NCI-H2107 treated with DMSO at 0.1 percent for 48 hours (cell line): Measurements from ENCODE around the gene ITGAD.
"Not testable (repeated sequence)": the region's sequence is repeated elsewhere in the genome, so short reads cannot be mapped to it uniquely, and the experiment has no call there.

Experiments used
- DNase-seq: peaks from one replicate; lab custom pipeline; 2025; ENCODE audit not compliant: unreplicated experiment; lab: John Stamatoyannopoulos, UW

The ITGAD gene

DNA sequence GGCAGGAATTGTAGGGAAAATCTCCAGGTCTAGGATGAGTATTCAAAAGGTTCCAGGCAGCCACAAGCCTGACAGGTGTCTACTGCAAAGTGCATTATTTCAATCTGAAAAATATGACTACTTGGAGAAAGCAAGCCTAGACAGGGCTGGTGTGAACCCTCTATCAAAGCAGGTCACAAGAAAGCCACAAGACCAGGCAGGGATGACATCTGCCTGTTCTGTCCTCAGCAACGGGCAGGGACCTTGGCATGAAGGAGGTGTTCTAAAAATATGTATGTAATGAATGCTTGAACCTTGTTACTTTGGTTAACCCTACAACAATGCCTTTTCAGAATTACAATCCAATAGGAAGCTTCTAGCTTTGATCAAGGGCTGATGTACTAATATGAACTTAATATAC lies 36.2 kb downstream of the ITGAD start:
- DNase-seq: no peak

DNA sequence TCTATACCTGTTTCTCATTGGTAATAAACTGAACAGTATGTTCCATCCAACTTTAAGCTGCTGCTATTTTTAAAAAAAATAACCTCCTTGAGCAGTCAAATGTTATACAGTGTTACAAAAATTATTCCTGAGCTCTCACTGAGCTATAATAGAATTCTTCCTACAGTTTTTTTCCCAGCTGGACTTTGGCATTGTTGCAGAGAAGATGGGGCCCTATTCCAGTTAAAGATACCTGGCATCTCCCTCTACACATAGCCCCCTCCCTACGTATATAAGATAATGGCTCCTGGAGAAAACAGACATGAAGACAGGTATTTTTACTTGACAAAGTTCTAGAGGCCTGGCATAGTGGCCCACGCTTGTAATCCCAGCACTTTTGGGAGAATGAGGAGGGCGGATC lies 36.7 kb downstream of the ITGAD start:
- no peak for DNase-seq

DNA sequence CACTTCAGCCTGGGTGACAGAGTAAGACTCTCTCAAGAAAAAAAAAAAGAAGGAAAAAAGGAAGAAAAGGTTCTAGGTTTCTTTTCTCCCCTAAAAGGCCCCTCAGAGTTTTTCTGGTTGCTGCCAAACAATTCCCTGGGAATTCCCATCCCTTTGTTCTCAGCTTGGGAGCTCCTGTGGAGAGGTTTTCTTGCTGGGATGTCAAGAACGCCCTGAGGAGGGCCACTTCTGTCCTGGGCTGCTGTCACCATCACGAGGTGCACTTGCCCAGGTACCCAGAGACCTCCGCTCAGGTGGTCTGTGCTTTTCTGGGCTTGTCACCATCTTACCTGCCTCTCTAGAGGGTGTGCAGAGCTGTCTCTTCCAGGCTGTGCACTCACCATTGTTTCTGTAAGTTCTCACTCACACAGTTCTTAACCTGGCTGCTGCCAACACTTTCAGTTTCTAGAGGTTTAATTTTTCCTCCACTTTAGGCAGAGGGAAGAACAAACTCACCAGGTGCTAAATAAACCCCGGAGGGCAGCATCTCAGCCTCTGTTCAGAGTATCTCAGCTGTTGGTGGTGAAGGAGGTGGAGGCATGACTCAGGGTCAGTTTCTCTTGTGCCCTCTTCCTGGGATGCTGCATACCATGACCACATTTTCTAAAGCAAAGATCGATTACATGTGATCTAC lies 37.4 kb downstream of the ITGAD start:
- DNase-seq: no peak

DNA sequence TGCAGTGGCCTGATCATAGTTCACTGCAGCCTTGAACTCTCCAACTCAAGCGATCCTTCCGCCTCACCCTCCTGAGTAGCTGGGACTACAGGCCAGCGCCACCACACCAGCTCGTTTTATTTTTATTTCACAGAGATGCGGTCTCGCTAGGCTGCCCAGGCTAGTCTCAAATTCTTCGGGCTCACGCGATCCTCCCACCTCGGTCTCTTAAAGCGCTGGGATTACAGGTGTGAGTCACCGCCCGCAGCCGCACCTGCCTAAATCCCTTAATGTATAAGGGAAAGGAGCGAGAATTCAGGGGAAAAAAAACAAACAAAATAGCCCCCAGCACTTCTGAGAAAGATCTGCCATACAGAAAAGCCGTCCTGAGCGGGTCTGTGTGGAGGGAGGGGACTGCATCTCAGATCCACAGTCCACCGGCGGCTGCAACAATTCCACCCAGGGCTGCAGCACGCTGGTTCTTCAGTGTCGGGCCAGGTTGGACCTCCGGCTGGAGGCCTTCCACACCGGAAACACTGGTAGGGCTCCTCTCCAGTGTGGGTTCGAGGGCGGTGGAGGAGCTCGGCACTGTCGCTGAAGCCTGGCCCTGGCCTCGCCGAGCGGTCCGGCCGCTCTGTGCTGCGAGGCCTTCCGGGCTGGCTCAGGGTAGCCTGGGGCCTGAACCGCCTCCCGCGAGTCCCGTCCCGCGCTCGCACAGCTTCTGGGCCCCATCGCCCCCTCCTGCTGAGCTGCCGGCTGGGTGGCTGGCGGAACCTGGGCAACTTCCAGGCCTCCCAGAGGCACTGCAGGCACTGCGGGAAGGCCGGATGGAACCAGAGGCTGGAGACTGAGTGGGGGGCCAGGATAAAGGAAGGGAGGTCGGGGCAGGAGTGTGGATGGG lies 42.4 kb downstream of the ITGAD start:
- no peak for DNase-seq

DNA sequence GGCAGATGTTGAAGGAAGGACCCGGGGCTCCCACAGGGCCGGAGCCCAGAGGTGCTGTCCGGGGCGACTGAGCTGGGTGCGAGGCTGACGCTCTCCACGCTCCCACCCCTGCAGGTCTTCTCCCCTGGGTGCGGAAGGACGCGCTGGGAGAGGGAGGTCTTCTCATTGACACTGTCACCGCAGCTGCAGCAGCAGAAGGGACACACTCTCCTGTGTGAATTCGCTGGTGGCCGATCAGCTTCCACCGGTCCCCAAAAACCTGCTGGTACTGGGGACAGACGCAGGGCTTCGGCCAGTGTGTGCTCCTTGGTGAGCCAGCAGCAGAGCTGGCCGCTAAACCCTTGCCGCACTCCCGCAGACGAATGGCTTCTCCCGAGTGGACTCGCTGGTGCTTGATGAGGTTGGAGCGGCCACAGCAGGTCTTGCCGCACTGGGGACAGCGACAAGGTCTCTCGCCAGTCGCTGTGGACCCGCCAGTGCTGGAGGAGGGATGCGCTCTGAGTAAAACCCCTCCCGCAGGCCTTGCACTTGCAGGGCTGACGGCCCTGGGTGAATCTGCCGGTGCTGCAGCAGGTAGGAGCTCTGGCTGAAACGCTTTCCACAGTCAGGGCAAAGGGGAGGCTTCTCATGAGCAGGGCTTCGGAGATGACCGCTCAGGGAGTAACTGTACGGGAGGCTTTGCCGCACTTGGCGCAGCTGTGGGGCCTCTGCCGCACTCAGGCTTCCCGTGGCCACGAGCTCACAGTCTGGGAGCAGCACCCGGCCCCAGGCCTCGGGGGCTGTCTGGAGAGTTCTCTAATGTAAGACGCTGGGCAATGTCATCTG lies 43.3 kb downstream of the ITGAD start:
- no peak for DNase-seq

DNA sequence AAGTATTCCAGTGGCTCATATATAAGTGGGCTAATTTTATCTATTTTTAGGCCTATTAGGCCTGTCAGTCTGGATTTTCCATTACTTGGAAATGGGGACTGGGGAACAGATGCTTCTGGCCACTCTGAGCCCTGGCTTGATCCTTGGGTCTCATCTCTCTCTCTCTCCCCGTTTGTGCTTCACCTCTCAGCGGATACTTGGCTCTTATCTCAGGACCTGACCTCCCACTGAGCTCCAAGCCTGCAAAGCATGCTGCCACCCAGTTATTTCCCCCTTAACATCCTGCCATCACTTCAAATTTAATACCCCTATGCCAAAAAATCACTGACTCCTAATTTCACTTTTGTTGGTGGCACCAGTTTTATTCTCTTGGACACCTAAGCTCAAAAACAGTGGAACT lies 45.3 kb downstream of the ITGAD start:
- no peak for DNase-seq

DNA sequence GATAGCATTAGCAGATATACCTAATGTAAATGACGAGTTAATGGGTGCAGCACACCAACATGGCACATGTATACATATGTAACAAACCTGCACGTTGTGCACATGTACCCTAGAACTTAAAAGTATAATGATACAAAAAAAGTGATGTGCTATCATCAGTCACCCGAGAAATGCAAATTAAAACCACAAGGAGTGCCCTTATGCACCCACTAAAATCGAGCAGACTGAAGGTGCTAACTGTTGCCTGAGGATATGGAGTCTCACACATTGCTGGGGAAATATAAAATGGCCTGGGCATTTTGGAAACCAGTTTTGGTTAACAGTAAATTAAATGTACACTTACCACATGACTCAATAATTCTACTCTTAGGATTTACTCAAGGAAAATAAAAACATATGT lies 45.9 kb downstream of the ITGAD start:
- not testable (repeated sequence) for DNase-seq

DNA sequence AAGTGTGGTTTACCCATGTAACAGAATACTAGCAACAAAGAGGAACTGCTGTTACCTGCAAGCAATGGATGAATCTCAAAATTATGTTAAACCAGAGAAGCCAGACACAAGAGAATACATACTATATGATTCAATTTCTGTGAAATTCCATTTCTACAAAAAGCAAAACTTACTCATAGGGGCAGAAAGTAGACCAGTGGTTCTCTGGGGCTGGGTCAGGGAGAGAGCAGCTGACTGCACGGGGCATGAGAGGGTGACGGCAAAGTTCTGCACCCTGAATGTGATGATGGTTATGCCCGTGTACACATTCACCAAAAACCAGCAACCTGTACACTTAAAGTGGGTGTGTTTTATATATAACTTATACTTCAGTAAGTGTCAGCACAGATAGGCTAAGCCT lies 46.4 kb downstream of the ITGAD start:
- DNase-seq: no peak

DNA sequence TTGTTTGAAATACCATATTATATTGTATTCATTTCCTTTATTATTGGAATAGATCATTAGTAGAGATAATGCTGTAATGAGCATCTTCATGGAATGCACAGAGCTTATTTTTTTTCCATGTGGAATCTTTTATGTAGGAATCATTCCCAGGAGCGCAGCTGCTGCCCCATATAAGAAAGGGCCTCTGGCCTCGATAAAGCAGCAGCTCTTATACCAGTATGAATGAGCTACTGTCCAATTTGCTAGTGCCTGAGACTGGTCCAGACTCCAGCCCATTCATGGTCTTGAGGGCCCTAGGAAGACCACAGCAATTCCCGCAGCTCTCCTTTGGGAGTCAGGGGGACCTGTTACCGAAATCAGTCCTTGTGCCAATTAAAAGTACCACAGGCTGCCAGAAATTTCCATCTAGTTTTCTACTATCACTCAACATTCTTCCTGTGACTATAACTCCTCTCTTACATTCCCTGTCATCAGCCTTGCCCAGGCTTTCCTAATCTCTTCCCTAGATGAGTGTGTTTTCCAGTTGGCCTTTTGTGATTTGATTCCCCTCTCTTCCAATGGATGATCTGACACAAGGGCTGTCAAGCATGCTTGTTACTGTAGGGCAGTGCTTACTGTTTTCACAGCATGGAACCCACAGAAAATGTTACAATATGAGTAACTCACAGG lies 47.5 kb downstream of the ITGAD start:
- no peak for DNase-seq

DNA sequence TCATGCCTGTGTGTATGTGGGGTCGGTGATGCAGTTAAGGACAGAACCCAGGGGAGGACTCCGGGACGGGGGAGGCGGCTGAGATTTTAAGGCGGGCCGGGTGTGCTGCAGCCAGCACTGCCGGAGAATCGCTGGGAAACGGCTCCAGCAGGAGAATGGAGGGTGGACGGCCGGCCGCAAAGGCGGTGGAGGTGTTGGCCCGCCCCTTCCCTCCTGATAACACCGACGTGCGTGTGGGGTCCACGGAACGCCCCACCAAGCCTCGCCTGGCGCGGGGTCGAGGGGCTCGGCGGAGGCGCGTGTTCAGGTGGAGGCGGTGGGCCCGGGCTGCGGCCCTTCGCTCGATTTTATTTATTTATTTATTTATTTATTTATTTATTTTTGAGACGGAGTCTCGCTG lies 48.8 kb downstream of the ITGAD start:
- no peak for DNase-seq

DNA sequence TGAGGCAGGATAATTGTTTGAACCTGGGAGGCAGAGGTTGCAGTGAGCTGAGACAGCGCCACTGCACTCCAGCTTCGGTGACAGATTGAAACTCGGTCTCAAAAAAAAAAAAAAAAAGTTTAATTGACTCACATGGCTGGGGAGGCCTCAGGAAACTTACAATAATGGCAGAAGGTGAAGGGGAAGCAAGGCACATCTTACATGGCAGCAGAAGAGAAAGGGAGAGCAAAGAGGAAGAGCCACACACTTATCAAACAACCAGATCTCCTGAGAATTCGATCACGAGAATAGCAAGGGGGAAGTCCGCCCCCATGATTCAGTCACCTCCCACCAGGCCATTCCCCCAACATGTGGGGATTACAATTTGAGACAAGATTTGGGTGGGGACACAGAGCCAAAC lies 52.8 kb downstream of the ITGAD start:
- not testable (repeated sequence) for DNase-seq

DNA sequence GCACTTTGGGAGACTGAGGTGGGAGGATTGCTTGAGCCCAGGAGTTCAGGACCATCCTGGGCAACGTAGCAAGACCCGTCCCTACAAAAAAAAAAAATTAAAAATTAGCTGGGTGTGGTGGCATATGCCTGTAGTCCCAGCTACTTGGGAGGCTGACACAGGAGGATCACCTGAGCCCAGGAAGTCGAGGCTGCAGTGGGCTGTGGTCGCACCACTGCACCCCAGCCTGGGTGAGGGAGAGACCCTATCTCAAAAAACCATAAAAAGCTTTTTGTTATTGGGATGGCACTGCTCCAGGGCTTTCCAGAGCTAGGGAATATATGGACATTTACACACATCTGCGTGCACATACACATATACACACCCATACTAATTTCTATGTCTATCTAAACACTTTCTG lies 58.1 kb downstream of the ITGAD start:
- no peak for DNase-seq

DNA sequence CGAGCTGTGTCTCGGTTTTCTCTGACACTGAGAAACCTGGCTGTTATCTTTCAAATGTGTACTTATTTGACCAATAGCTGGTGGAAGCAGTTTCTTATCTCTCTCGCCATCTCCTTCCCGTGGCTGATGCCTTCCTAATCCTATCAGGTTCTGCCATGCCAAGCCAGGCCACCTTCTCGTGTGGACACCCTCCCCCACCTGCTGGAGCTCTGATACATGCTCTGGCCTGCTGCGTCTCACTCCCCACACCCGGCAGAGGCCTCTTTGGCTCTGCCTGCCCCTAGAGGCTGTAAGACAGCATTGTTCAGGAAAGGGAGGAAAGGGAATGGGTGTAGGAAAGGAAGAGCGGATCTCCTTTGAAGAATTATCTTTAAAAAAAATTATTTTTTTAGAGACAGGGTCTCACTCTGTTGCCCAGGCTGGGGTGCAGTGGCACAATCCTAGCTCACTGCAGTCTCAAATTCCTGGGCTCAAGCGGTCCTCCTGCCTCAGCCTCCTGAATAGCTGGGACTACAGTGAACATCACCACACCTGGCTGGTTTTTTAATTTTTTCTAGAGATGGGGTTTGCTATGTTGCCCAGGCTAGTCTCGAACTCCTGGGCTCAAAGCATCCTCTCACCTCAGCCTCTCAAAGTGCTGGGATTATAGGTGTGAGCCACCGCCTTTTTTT lies 58.7 kb downstream of the ITGAD start:
- DNase-seq: peak; percentile 20

DNA sequence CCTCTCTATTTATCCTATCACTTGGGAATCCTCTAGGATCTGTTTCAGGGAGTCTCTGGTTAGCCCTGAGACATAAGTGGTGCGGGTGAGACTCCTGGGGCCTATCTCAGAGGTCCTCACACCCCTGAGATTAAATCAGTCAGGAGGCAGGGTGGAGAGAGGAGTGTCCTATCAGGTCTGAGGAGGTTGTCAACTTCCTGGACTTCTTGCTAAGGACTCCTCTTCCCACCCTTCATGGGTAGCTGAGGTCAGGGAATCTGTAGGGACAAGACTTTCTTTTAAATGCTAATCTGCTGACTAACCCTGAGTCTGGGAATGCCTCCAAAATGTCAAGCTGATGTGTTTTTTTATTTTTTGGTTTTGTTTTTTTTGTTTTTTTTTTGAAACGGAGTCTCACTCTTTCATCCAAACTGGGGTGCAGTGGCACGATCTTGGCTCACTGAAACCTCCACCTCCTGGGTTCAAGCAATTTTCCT lies 59.5 kb downstream of the ITGAD start:
- DNase-seq: no peak

DNA sequence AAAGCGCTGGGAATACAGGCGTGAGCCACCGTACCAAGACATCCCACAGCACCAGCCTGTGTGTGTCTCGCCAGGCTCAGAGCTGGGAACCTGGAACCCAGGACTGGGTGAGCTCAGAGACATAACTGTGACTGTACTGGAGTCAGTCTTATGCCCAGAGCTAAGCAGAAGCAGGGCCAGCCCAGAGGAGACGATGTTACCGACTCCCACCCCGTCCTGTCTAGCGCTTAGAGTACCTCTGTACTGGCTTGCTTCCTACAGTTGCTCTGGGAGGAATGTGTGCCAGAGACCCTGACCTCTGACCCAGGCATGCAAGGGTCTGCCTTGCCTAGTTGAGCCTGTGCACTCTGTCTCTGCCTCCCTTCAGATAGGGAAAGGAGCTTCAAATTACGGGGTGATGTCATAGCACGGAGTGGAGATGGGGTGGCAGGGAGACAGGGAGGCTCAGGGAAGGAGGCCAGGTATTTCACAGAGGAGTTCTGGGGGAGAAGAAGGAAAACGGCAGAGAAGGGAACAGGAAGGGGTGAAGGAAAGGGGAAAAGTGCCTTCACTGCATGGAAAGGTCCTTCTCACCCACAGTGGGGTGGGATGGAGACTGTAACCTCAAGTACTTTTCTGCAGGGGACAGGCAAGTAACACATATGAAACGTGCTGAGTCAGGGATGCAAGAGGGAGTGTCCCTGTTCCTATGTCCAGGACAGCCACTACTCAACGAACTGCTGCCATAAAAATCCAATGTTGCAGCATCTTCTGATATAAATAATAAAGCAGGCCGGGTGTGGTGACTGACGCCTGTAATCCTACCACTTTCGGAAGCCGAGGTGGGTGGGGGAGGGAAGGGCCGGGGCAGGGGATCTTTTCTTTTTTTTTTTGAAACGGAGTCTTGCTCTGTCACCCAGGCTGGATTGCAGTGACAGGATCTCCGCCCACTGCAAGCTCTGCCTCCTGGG lies 60.4 kb downstream of the ITGAD start:
- no peak for DNase-seq

DNA sequence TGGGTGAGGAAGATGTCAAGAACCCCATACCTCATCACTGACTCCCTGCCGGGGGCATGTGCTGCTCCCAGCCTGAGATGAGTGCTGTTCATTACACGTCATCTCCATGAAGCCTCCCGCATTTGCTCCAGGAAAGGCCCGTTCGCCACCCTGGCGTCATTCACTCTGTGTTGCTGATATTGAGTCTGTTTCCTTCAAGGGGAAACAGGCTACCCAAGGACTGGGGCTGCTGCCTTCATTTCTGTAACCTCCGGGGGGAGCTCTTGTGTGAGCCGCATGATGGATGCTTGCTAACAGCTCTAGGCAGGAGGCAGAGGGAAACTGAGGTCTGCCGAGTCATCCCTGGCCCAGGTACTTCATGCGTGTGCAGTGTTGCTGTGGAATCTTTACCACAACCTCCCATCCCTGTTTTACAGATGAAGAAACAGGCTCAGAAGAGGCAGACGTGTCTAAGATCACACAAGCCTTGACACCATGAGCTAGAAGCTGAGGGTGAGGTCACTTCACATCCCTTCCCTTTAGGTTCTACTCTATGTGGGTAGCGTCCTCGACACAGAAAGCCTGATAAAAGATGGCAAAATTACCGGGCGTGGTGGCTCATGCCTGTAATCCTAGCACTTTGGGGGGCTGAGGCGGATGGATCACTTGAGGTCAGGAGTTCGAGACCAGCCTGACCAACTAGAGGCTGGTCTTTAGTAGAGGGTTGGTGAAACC lies 62.6 kb downstream of the ITGAD start:
- DNase-seq: no peak

DNA sequence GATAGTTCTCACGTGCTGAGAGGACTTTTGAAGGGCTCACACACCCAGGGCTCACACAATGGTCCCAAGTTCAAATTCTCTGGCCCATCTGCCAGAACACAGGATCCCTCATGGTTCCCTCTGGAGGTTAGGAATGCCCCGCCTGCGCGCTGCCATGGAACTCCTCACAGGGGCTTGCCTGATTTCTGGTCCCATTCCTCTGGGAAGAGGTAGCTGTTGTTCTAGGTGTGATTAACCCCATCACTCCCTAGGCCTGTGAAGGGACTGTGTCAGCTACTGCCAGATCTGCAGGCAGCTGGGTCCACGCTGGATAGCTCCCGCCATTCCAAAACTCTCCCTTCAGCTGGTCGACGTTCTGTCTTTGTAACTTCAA lies 63.8 kb downstream of the ITGAD start:
- DNase-seq: no peak

DNA sequence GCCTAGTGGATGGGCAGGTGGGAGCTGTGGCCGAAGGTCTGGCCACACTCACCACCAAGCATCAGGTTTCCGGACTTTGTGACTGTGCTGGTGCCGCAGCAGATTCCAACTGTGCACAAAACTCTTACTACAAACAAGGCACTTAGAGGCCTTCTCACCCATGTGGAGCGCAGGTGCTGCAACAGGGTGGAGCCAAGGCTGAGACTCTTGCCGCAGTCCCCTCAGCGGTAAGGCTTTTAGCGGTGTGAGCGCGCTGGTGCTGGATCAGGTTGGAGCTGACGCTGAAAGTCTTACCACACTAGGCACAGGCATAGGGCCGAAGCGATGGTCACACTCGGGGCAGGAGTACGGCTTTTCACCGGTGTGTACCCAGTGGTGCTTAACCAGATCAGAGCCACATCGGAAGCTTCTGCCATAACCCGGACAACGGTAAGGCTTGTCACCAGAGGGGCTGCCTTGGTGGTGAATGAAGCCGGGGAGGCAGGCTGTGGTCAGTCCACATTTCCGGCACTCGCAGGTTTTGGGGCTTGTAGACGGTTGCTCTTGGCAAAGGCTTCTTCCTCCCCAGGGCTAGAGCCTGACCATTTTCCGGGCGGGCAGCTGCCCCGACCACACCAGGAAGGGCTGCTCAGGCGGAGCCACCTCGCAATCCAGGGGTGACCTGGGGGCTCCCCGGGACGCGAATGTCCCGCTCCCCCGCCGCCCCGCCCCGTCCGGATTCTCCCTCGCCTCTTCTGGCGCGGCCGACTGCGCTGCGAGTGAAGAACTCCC lies 65.1 kb downstream of the ITGAD start:
- peak; percentile 45 for DNase-seq
